ENCODE measurements around the gene NGEF.

NGEF gene

GRCh38 chr2:232874677-232875223, 138.3 kb downstream of the NGEF start:
- TF ChIP-seq CTCF (IDR thresholded peaks at IDR 0.05; ENCODE audit: borderline replicate concordance, insufficient read depth, low read depth, low read length): no peak
- no peak overlapping the region for H3K4me3 ChIP-seq (ENCODE audit: low read depth, low read length)

DNA sequence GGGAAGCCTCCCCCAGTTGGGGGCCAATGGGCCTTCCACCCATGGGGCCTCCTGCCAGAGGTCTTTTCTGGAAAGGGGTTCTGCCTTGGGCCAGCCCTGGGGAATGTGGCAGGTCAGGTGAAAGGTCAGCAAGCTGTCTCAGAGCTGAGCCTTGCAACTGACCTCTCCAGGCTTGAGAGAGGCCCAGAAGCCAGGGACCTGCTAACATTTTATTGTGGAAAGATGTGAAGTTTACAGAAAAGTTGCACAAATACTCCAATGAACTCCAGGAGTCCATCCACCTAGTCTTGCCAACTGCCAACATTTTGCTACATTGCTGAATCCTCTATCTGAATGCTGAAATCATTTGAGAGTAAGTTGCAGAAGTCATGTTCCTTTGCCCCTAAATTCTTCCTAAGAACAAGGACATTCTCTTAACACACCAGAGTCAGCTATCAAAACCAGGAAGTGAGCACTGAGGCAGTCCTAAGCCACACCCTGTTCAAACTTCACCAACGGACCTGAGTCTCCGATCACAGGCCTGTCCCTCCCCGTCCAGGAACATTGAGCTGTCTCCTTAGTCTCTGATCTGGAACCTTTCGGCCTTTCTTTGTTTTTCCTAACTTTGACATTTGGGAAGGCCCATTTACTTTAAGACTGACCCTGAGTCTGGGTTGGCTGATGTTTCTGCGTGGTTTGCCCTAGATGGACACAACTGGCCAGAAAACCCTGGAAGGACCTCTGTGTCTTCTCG, 139.0 kb downstream of the NGEF start:
- TF ChIP-seq CTCF (IDR thresholded peaks at IDR 0.05; ENCODE audit: borderline replicate concordance, insufficient read depth, low read depth, low read length): no peak
- no peak overlapping the region for H3K4me3 ChIP-seq (ENCODE audit: low read depth, low read length)

- H3K4me3 ChIP-seq (ENCODE audit: low read depth, low read length): no peak overlapping the region
- TF ChIP-seq CTCF (IDR thresholded peaks at IDR 0.05; ENCODE audit: borderline replicate concordance, insufficient read depth, low read depth, low read length): no peak
Measured at GRCh38 chr2:232873292-232873908, 139.7 kb downstream of the NGEF start.

GRCh38 chr2:232872826-232873225, 140.2 kb downstream of the NGEF start:
- TF ChIP-seq CTCF (IDR thresholded peaks at IDR 0.05; ENCODE audit: borderline replicate concordance, insufficient read depth, low read depth, low read length): no peak
- H3K4me3 ChIP-seq (ENCODE audit: low read depth, low read length): no peak overlapping the region

- no peak for TF ChIP-seq CTCF (IDR thresholded peaks at IDR 0.05; ENCODE audit: borderline replicate concordance, insufficient read depth, low read depth, low read length)
- no peak overlapping the region for H3K4me3 ChIP-seq (ENCODE audit: low read depth, low read length)
Measured at GRCh38 chr2:232871835-232872736, 141.0 kb downstream of the NGEF start.

DNA sequence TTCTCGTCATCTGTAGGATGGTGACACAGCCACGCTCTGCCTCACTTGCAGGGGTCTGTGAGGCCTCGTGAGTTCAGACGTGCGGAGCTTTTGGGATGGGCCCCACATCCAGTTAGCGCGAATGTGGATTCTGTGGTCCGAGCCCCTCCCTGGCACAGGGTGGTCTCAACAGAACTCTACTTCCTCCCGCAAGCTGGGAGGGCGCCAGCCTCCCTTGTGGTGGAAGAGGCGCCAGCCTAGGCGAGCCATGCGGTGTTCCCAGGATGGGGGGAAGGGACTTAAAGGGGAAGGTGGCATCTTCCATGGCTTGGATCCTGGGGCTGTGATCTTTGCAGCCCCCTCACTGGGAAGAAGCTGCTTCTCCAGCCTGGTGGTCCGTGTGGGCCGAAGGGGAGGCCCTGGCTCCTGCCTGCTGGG, 141.6 kb downstream of the NGEF start:
- no peak overlapping the region for H3K4me3 ChIP-seq (ENCODE audit: low read depth, low read length)
- no peak for TF ChIP-seq CTCF (IDR thresholded peaks at IDR 0.05; ENCODE audit: borderline replicate concordance, insufficient read depth, low read depth, low read length)
